Measurements from ENCODE around the gene KAT2A. TPM values are rescaled to one million over a fixed set of nuclear protein-coding genes. Genes with fewer than 3 reads are reported as not detected.

Gene KAT2A
- total RNA-seq, 1 experiment from 2014 or later = 43.5 TPM

DNA sequence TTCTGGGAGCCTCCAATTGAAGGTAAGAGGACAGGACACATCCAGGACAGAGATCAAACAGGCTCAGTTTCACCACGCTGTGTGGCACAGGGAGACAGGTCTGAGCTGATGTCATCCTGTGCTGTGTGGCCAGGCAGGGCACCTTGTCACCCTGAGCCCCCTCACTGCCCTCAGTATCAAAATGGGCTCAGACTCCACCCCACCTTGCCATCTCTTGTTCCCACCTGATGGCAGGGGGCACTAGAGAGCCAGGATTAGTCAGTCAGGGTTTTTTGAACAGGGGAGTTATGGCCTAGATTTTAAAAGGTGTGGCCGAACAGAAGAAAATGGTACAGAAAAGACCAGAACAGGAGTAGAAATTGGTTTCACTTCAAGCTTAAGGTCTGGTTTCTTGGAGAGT is 2.6 kb downstream of the KAT2A start:
- H3K27ac ChIP-seq (ENCODE audit: insufficient read length, low read depth, low read length) = no peak overlapping the region
- no peak overlapping the region for H3K9ac ChIP-seq (ENCODE audit: extremely low read depth, insufficient read length, low read length)
- H3K23ac ChIP-seq (ENCODE audit: insufficient read length, low read depth, low read length) = no peak overlapping the region
- H3K27me3 ChIP-seq (ENCODE audit: insufficient read depth, low read length) = no peaks in the 10 kb centered on the region
- no peak overlapping the region for H3K18ac ChIP-seq (ENCODE audit: insufficient read length, low read depth, low read length)
- no peaks in the 10 kb centered on the region for H4K20me1 ChIP-seq (ENCODE audit: control insufficient read depth, insufficient read depth, insufficient read length)
- H3K9me3 ChIP-seq (ENCODE audit: control insufficient read depth, low read depth, low read length) = no peaks in the 10 kb centered on the region
- H3K56ac ChIP-seq (ENCODE audit: insufficient read length, low read depth, low read length) = no peak overlapping the region
- peak overlapping the region in 1 of 2 experiments; percentile 28; a peak in 2 of 5 replicates for H3K4me3 Mint-ChIP-seq
- H3K27me3 Mint-ChIP-seq (ENCODE audit: low read depth) = no peaks in the 10 kb centered on the region
- H2BK120ac ChIP-seq (ENCODE audit: low read depth, low read length, poor library complexity, severe bottlenecking) = no peak overlapping the region
- no peaks in the 10 kb centered on the region for H3K79me1 ChIP-seq (ENCODE audit: insufficient read depth, low read depth, low read length, poor library complexity, severe bottlenecking)
- no peak overlapping the region for H2AFZ ChIP-seq (ENCODE audit: low read length)
- no CpG with 5 or more reads among the region's 2 CpGs for WGBS (ENCODE audit: extremely low coverage, insufficient read length, low lambda C conversion rate)
- no peak overlapping the region for H2BK12ac ChIP-seq (ENCODE audit: insufficient read length, low read depth, low read length)
- H3K4me1 Mint-ChIP-seq = peaks cover 22 to 32% of the 10 kb centered on the region in 2 experiments
- no peak overlapping the region for H2AK5ac ChIP-seq (ENCODE audit: insufficient read length, low read length)
- H3K14ac ChIP-seq (ENCODE audit: insufficient read depth, low read length) = no peak overlapping the region
- H3K27ac Mint-ChIP-seq = no peak overlapping the region
- no peak overlapping the region for H4K91ac ChIP-seq (ENCODE audit: insufficient read length, low read depth, low read length)
- no peaks in the 10 kb centered on the region for H3K23me2 ChIP-seq (ENCODE audit: insufficient read length, low read depth, low read length, poor library complexity, severe bottlenecking)
- H2BK5ac ChIP-seq (ENCODE audit: insufficient read length, low read length) = no peak overlapping the region
- no peak overlapping the region for H2BK15ac ChIP-seq (ENCODE audit: low read depth, low read length)
- no peaks in the 10 kb centered on the region for H3K9me3 Mint-ChIP-seq
- TF ChIP-seq, protein P1, sequence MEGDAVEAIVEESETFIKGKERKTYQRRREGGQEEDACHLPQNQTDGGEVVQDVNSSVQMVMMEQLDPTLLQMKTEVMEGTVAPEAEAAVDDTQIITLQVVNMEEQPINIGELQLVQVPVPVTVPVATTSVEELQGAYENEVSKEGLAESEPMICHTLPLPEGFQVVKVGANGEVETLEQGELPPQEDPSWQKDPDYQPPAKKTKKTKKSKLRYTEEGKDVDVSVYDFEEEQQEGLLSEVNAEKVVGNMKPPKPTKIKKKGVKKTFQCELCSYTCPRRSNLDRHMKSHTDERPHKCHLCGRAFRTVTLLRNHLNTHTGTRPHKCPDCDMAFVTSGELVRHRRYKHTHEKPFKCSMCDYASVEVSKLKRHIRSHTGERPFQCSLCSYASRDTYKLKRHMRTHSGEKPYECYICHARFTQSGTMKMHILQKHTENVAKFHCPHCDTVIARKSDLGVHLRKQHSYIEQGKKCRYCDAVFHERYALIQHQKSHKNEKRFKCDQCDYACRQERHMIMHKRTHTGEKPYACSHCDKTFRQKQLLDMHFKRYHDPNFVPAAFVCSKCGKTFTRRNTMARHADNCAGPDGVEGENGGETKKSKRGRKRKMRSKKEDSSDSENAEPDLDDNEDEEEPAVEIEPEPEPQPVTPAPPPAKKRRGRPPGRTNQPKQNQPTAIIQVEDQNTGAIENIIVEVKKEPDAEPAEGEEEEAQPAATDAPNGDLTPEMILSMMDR (conservative IDR thresholded peaks at IDR 0.05) = peak; percentile 66
- no peak overlapping the region for H4K8ac ChIP-seq (replicated peaks; ENCODE audit: insufficient read length, low read depth, low read length)
- H3K4me1 ChIP-seq (ENCODE audit: insufficient read depth, low read length) = no peaks in the 10 kb centered on the region
- no peak overlapping the region for H3T11ph ChIP-seq (ENCODE audit: low read length)
- H2BK20ac ChIP-seq (ENCODE audit: low read depth, low read length, poor library complexity, severe bottlenecking) = no peak overlapping the region
- no peak overlapping the region for H4K5ac ChIP-seq (ENCODE audit: insufficient read length, low read depth, low read length)
- DNase-seq = peak; percentile 64
- H3K79me2 ChIP-seq (ENCODE audit: insufficient read depth, low read length) = no peaks in the 10 kb centered on the region
- no peak overlapping the region for H3K4ac ChIP-seq (ENCODE audit: low read depth, low read length)
- no peak overlapping the region for H3K4me2 ChIP-seq (ENCODE audit: insufficient read depth, insufficient read length, low read length)
- H3K36me3 Mint-ChIP-seq (ENCODE audit: insufficient read depth in 1 of 3, low read depth in 3 of 3) = peaks cover 9 to 58% (median 46%) of the 10 kb centered on the region in 3 experiments; a peak in 6 of 7 replicates
